Activated T-cell treated with anti-CD3 and anti-CD28 coated beads for 24 hours (primary cell): Measurements from ENCODE around the gene CNN3.

Experiments used
- DNase-seq: peaks from one replicate; pipeline ENCODE4 v3.0.0-alpha.2; 2020; ENCODE audit warnings: low read depth

The CNN3 gene

GRCh38 chr1:94922761-94923331 lies 4.1 kb downstream of the CNN3 start:
- no peak for DNase-seq

GRCh38 chr1:94921977-94922376 lies 4.9 kb downstream of the CNN3 start:
- no peak for DNase-seq

GRCh38 chr1:94920061-94920460 lies 6.8 kb downstream of the CNN3 start:
- no peak for DNase-seq

- DNase-seq = no peak
Observed at GRCh38 chr1:94919241-94920030, 7.5 kb downstream of the CNN3 start.

GRCh38 chr1:94917251-94917650 lies 9.7 kb downstream of the CNN3 start:
- no peak for DNase-seq

- DNase-seq = no peak
Observed at GRCh38 chr1:94912263-94913184, 14.4 kb downstream of the CNN3 start.

GRCh38 chr1:94909486-94909885 lies 17.4 kb downstream of the CNN3 start:
- no peak for DNase-seq

- no peak for DNase-seq
Observed at GRCh38 chr1:94908965-94909364, 17.9 kb downstream of the CNN3 start.

- no peak for DNase-seq
Observed at GRCh38 chr1:94908190-94908589, 18.7 kb downstream of the CNN3 start.

GRCh38 chr1:94907136-94907535 lies 19.8 kb downstream of the CNN3 start:
- DNase-seq = no peak

GRCh38 chr1:94906382-94906781 lies 20.5 kb downstream of the CNN3 start:
- DNase-seq = no peak

- no peak for DNase-seq
Observed at GRCh38 chr1:94905207-94905606, 21.7 kb downstream of the CNN3 start.

- no peak for DNase-seq
Observed at GRCh38 chr1:94903280-94904009, 23.5 kb downstream of the CNN3 start.

GRCh38 chr1:94901841-94902240 lies 25.1 kb downstream of the CNN3 start:
- DNase-seq = no peak

- DNase-seq = no peak
Observed at GRCh38 chr1:94899756-94900155, 27.2 kb downstream of the CNN3 start.

- no peak for DNase-seq
Observed at GRCh38 chr1:94898491-94899385, 28.2 kb downstream of the CNN3 start.

- no peak for DNase-seq
Observed at GRCh38 chr1:94895518-94895917, 31.4 kb downstream of the CNN3 start.

GRCh38 chr1:94894630-94895029 lies 32.3 kb downstream of the CNN3 start:
- no peak for DNase-seq

- DNase-seq = no peak
Observed at GRCh38 chr1:94892604-94893254, 34.2 kb downstream of the CNN3 start.

GRCh38 chr1:94888201-94888600 lies 38.7 kb downstream of the CNN3 start:
- no peak for DNase-seq
